Stomach (tissue), 9 donors: ENCODE data around the gene TFF1. TPM values are rescaled to one million over a fixed set of nuclear protein-coding genes. Genes with fewer than 3 reads are reported as not detected.
A peak's percentile ranks its signal among the peaks of the same experiment; 100 is the strongest.

Experiments
- DNase-seq, 2 donors: peaks; one replicate each; pipeline versions ENCODE4 v3.0.0 to v3.0.0-alpha.2; 2013 to 2019
- H3K27ac ChIP-seq, 5 donors: fragments of 200-600 bp in 4 of 5; sonication (generic) in 4 of 5; one replicate each; pipeline ENCODE4 v1.5.1; 2013 to 2019; ENCODE audit warnings: mild to moderate bottlenecking in 1 of 5, moderate library complexity in 1 of 5
- H3K27me3 ChIP-seq, 3 donors: fragments of 200-600 bp; sonication (generic); one replicate each; pipeline ENCODE4 v1.5.1; 2017 to 2019; ENCODE audit warnings: mixed run types in 1 of 3
- H3K36me3 ChIP-seq, 4 donors: fragments of 200-600 bp; sonication (generic); 1 replicate in 3 of 4; 2 replicates in 1 of 4; pipeline ENCODE4 v1.5.1; 2016 to 2019
- H3K4me1 ChIP-seq, 4 donors: fragments of 200-600 bp; sonication (generic); one replicate each; pipeline ENCODE4 v1.5.1; 2016 to 2019
- H3K4me3 ChIP-seq, 4 donors: fragments of 200-600 bp; sonication (generic) in 3 of 4; one replicate each; pipeline ENCODE4 v1.5.1; 2016 to 2019; ENCODE audit warnings: mild to moderate bottlenecking in 1 of 4
- H3K9me3 ChIP-seq, 4 donors: fragments of 200-600 bp; sonication (generic); one replicate each; pipeline ENCODE4 v1.5.1; 2016 to 2019
- EP300 ChIP-seq: sonication (generic); formaldehyde crosslinking; IDR thresholded peaks from one replicate; pipeline ENCODE4 v1.6.1; 2017; ENCODE audit warnings: antibody characterized with exemption
- POLR2A ChIP-seq, 4 donors: fragments of 450-650 bp; IDR thresholded peaks; one replicate each; pipeline ENCODE4 v1.6.1; 2016; ENCODE audit warnings: antibody characterized with exemption in 4 of 4, control low read depth in 2 of 4, mild to moderate bottlenecking in 1 of 4, moderate library complexity in 1 of 4
- POLR2AphosphoS5 ChIP-seq, 3 donors: sonication (generic); formaldehyde crosslinking; IDR thresholded peaks; one replicate each; pipeline ENCODE4 v1.6.1; 2016; ENCODE audit warnings: antibody characterized with exemption in 3 of 3
- WGBS, 5 donors: extraction: QIAGEN DNeasy Blood & Tissue Kit in 3 of 5; methylation state at CpG; one replicate each; pipeline versions ENCODE4 v1.1.5 to v1.1.7; 2013 to 2018; 5-methylcytosine and 5-hydroxymethylcytosine counted together
- intact Hi-C: fragments of 100-400 bp; cut with DNase I; formaldehyde crosslinking; loops from one replicate; pipeline ENCODE4 v1.15.1; 2023; ENCODE audit warnings: low total_unique reads
- polyA plus RNA-seq, 3 donors: library from polyadenylated mRNA; stranded (reverse); fragments of 200-250 nt; gene quantifications; one replicate each; pipeline ENCODE4 v1.2.3, GENCODE V29; 2013
- total RNA-seq, 5 donors: library from RNA; depleted of rRNA; stranded (reverse); fragments of >200 nt; gene quantifications; one replicate each; pipeline versions ENCODE4 v1.1.0 to v1.2.3, GENCODE V29; 2014 to 2016
- TF ChIP-seq, protein P1 (sequence below), 7 experiments: fragments of 450-650 bp in 4 of 7; fragments of 200-600 bp in 3 of 7; sonication (generic) in 3 of 7; IDR thresholded peaks; one replicate each; pipeline ENCODE4 v1.5.1; 2016 to 2019; ENCODE audit warnings: antibody characterized with exemption in 7 of 7, control low read depth in 2 of 7, mild to moderate bottlenecking in 1 of 7
- donor health status: healthy with polysubstance abuse.
- donor health status: Bipolar disorder and iron deficiency.
- donor health status: healthy.

Gene TFF1
- total and polyA plus RNA-seq, 8 donors = 62.4 to 10,944 (median 721) TPM; not detected in 1

DNA sequence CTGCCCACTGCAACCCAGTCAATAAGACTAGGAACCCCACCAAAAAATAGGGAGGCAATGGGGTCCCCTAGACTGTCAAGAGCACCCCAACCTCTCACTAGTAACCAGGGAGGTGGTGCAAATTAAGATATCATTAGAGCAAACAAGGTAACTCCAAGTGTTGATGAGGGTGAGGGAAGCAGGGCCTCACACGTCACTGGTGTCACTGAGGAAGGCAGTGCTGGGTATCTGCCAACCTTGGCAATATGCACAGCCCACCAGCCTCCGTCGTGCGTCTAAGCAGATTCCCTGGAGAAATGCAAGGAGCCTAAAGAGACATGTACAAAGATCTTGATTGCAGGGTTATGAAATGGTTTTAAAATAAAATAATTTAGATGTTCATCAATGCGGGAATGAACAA, 41.1 kb upstream of the TFF1 start:
- Histone ChIP-seq H3K4me1 (peaks cover 0 to 11% (median 2%) of the 10 kb centered on the region in 4 donors), H3K27me3 (peaks cover 0 to 32% (median 0%) of the 10 kb centered on the region in 3 donors), H3K27ac (no peak overlapping the region), H3K36me3 (no peaks in the 10 kb centered on the region), H3K9me3 (no peaks in the 10 kb centered on the region), H3K4me3 (no peak overlapping the region)
- no peak for TF ChIP-seq EP300
- TF ChIP-seq POLR2AphosphoS5 (IDR thresholded peaks at IDR 0.05) = no peak
- TF ChIP-seq POLR2A (IDR thresholded peaks at IDR 0.05) = no peak
- TF ChIP-seq, protein P1, sequence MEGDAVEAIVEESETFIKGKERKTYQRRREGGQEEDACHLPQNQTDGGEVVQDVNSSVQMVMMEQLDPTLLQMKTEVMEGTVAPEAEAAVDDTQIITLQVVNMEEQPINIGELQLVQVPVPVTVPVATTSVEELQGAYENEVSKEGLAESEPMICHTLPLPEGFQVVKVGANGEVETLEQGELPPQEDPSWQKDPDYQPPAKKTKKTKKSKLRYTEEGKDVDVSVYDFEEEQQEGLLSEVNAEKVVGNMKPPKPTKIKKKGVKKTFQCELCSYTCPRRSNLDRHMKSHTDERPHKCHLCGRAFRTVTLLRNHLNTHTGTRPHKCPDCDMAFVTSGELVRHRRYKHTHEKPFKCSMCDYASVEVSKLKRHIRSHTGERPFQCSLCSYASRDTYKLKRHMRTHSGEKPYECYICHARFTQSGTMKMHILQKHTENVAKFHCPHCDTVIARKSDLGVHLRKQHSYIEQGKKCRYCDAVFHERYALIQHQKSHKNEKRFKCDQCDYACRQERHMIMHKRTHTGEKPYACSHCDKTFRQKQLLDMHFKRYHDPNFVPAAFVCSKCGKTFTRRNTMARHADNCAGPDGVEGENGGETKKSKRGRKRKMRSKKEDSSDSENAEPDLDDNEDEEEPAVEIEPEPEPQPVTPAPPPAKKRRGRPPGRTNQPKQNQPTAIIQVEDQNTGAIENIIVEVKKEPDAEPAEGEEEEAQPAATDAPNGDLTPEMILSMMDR (IDR thresholded peaks at IDR 0.05) = no peak
- DNase-seq = no peak
- WGBS, 5 donors = 56 to 87% (median 83%) methylated on average over 5 of the region's 5 CpGs
- intact Hi-C loops = loop anchor here (10.0 kb wide), 1 partner anchor 53 kb away; the partner anchor contains the start of gene TFF2

DNA sequence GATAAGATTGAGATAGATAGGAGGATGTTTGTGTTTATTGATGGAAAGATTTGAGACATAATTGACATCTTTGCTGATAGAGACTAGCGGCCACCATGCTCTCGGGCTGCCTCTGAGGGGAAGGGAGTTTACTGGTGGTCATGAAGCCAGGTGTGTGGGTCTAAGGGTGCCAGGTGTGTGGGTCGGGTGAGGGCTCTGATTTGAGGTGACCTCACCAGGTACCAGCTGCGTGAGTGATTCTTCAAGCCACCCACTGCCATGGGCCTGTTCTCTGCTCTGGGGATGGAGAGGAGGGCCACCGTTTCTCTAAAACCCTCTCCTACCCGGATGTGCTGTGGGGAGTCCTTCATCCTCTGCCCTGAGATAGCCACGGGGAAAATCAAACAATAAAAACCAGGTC, 40.5 kb upstream of the TFF1 start:
- H3K4me3 ChIP-seq = no peak overlapping the region
- no peak overlapping the region for H3K27ac ChIP-seq
- no peak for DNase-seq
- H3K9me3 ChIP-seq = peaks cover 0 to 4% (median 0%) of the 10 kb centered on the region in 4 donors
- intact Hi-C loops = loop anchor here (10.0 kb wide), 1 partner anchor 52 kb away; the partner anchor contains the start of gene TFF2
- WGBS, 5 donors = 65 to 85% (median 76%) methylated on average over 2 to 7 of the region's 7 CpGs
- peaks cover 0 to 6% (median 2%) of the 10 kb centered on the region in 4 donors for H3K4me1 ChIP-seq
- H3K36me3 ChIP-seq = no peaks in the 10 kb centered on the region
- TF ChIP-seq POLR2A (IDR thresholded peaks at IDR 0.05) = no peak
- TF ChIP-seq POLR2AphosphoS5 (IDR thresholded peaks at IDR 0.05) = no peak
- TF ChIP-seq, protein P1 (IDR thresholded peaks at IDR 0.05) = no peak
- no peak for TF ChIP-seq EP300
- peaks cover 0 to 26% (median 0%) of the 10 kb centered on the region in 3 donors for H3K27me3 ChIP-seq

DNA sequence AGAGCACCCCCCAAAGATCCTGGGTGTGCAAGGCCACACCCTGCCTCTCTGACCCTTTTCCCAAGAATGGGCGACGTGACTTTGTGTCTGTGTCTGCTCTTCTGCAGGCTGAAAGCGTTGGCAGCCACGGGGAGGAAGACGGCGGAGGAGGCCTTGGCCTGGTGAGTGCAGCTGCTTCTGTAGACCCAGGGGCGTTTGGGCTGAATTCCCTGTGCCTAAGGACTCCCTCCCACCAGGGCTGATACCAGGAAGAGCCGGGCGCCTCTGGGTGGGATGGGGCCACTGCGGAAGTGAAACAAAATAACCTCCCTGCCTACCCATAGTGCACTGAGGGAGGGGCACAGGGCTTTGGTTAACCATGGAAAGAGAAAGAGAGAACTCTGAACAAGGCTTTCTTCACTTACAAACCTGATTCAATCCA, 39.9 kb upstream of the TFF1 start:
- H3K9me3 ChIP-seq = peaks cover 0 to 9% (median 2%) of the 10 kb centered on the region in 4 donors
- H3K4me3 ChIP-seq = peak overlapping the region in 2 of 4 donors; percentile 11 to 22
- H3K27ac ChIP-seq = peak overlapping the region in 4 of 5 donors; percentile 18 to 62 (median 34)
- peaks cover 0 to 20% (median 0%) of the 10 kb centered on the region in 3 donors for H3K27me3 ChIP-seq
- no peak for DNase-seq
- no peaks in the 10 kb centered on the region for H3K36me3 ChIP-seq
- TF ChIP-seq EP300 (no peak), POLR2AphosphoS5 (IDR thresholded peaks at IDR 0.05) (no peak), POLR2A (IDR thresholded peaks at IDR 0.05) (no peak)
- TF ChIP-seq, protein P1 (IDR thresholded peaks at IDR 0.05) = no peak
- intact Hi-C loops = loop anchor here (10.0 kb wide), 1 partner anchor 51 kb away; the partner anchor contains the start of gene TFF2
- H3K4me1 ChIP-seq = peaks cover 0 to 4% (median 1%) of the 10 kb centered on the region in 4 donors
- WGBS, 5 donors = 71 to 87% (median 80%) methylated on average over 10 of the region's 10 CpGs

DNA sequence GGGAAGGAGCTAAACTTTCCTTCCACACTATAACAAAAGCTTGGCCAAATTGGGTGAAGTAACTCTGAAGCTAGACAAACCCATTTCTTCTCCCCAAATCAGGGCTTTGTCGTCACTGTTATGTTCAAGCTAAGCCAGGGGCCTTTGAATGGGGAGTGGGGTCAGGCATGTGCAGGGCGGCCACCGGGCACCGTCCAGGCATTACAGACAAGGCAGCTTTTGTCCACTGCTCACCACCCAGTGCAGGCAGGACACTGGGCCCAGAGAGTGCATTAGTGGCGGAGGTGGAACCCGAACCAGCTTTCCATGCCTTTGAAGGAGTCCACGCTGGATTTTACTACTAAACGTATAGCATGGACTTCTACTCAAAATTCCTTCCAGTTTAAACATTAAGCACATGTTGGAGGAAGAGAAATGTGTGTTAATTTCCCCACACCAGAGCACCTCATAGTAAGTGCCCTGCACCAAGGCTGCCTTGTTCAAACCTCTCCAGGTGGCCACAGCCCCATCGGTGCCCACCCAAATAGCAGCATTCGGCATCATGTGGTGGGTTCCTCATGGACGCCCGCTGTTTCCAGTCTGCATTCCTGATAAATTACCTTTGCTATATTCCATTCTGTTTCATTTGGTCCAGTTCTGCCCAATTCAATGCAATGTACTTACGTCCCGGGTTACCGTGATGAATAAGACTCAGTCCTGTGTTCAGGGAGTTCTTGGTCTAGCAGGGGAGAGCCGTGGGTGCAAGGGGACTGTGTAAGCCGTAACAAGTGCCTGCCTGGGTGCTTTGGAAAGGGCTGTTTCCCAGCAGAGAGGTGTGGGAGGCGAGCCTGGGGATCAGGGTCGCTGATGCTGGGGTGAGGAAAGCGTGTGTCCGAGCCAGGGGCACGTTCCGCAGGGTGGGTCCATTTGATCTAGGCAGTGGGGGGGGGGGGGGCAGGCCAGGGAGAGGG, 39.0 kb upstream of the TFF1 start:
- Histone ChIP-seq H3K27me3 (peaks cover 0 to 19% (median 0%) of the 10 kb centered on the region in 3 donors), H3K9me3 (peaks cover 0 to 9% (median 2%) of the 10 kb centered on the region in 4 donors), H3K36me3 (no peaks in the 10 kb centered on the region), H3K4me3 (peak overlapping the region in 2 of 4 donors; percentile 11 to 22), H3K4me1 (peaks cover 0 to 4% (median 1%) of the 10 kb centered on the region in 4 donors), H3K27ac (peak overlapping the region; percentile 18 to 62 (median 29))
- 77 to 89% (median 88%) methylated on average over 19 to 23 of the region's 23 CpGs for WGBS, 5 donors
- TF ChIP-seq POLR2AphosphoS5 (IDR thresholded peaks at IDR 0.05) (no peak), POLR2A (IDR thresholded peaks at IDR 0.05) (no peak), EP300 (no peak)
- TF ChIP-seq, protein P1 (IDR thresholded peaks at IDR 0.05) = no peak
- intact Hi-C loops = loop anchor here (10.0 kb wide), 1 partner anchor 51 kb away; the partner anchor contains the start of gene TFF2
- no peak for DNase-seq
